ENCODE data around the gene SHC2.
"Not testable (repeated sequence)": the region's sequence is repeated elsewhere in the genome, so short reads cannot be mapped to it uniquely, and the experiment has no call there.

The SHC2 gene

GRCh38 chr19:386632-387301, 74.1 kb downstream of the SHC2 start:
- not testable (repeated sequence) for DNase-seq

DNA sequence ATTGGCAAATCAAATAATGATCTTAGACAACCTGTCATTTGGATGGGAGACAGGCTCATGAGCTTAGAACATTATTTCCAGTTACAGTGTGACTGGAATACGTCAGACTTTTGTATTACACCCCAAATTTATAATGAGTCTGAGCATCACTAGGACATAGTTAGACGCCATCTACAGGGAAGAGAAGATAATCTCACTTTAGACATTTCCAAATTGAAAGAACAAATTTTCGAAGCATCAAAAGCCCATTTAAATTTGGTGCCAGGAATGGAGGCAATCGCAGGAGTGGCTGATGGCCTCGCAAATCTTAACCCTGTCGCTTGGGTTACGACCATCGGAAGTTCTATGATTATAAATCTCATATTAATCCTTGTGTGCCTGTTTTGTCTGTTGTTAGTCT, 74.6 kb downstream of the SHC2 start:
- not testable (repeated sequence) for DNase-seq

- DNase-seq = no peak
Observed at GRCh38 chr19:384799-385169, 76.0 kb downstream of the SHC2 start.

DNA sequence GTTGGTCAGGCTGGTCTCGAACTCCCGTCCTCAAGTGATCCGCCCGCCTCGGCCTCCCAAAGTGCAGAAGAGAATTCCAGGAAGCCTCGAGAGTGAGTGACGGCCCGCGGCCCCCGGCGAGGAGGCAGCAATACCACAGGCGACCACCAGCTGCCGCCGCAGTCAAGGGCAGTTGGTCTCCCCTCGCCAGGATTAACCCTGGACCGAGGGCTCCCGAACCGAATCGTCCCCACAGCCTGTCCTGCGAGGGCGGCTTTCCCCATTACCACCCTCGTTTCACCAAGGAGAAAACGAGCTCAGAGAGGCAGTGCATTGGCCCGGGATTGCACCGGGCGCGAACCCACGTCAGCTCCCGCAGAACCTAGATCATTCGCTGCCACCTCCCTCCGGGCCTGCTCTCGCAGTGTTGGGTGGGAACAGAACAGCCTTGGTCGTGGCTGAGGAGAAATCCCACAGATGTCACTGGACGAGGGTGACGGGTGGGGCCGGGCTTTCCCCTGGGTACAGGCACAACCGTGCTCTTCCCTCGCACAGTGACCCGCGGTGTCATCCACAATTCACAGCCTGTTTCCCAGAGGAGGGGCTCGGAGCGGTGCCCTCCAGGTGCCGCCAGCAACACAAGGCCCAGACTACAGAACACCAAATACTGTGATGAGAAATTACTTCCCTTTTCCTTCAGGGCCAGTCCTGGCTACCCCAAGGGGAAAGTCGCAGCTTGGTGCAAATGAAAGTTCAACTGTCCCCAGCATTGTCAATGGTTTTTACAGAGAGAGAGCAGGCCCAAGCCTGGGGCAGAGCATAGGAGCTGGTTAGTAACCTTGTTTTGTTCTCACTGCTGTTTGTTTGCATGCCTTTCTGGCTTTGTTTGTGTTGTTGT, 76.7 kb downstream of the SHC2 start:
- no peak for DNase-seq

- no peak for DNase-seq
Observed at GRCh38 chr19:383040-383439, 77.8 kb downstream of the SHC2 start.

DNA sequence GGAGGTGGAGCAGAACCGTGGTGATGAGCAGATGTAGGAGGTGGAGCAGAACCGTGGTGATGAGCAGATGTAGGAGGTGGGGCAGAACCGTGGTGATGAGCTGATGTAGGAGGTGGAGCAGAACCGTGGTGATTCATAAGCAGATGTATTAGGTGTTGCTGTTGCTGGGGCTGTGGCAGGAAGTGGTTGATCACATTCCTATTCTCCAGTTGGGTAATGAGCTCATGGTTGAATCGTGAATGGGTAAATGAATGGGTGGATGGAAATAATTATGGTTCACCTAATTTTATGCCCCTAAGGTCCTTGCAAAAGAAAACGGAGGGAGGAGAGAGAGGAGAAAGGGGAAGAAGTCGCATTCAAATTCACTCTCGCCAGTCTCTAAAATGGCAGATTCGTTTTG, 78.3 kb downstream of the SHC2 start:
- peak; percentile 38 for DNase-seq

GRCh38 chr19:381901-382300, 78.9 kb downstream of the SHC2 start:
- DNase-seq = not testable (repeated sequence)

DNA sequence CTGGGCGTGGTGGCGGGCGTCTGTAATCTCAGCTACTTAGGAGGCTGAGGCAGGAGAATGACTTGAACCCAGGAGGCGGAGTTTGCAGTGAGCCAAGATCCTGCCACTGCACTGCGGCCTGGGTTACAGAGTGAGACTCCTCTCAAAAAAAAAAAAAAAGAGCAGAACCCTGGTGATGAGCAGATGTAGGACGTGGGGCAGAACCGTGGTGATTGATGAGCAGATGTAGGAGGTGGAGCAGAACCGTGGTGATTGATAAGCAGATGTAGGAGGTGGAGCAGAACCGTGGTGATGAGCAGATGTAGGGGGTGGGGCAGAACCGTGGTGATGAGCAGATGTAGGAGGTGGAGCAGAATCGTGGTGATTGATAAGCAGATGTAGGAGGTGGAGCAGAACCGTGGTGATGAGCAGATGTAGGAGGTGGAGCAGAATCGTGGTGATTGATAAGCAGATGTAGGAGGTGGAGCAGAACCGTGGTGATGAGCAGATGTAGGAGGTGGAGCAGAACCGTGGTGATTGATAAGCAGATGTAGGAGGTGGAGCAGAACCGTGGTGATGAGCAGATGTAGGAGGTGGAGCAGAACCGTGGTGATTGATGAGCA, 80.1 kb downstream of the SHC2 start:
- DNase-seq = not testable (repeated sequence)

- DNase-seq = no peak
Observed at GRCh38 chr19:379796-380195, 81.0 kb downstream of the SHC2 start.

- no peak for DNase-seq
Observed at GRCh38 chr19:378706-379105, 82.1 kb downstream of the SHC2 start.

DNA sequence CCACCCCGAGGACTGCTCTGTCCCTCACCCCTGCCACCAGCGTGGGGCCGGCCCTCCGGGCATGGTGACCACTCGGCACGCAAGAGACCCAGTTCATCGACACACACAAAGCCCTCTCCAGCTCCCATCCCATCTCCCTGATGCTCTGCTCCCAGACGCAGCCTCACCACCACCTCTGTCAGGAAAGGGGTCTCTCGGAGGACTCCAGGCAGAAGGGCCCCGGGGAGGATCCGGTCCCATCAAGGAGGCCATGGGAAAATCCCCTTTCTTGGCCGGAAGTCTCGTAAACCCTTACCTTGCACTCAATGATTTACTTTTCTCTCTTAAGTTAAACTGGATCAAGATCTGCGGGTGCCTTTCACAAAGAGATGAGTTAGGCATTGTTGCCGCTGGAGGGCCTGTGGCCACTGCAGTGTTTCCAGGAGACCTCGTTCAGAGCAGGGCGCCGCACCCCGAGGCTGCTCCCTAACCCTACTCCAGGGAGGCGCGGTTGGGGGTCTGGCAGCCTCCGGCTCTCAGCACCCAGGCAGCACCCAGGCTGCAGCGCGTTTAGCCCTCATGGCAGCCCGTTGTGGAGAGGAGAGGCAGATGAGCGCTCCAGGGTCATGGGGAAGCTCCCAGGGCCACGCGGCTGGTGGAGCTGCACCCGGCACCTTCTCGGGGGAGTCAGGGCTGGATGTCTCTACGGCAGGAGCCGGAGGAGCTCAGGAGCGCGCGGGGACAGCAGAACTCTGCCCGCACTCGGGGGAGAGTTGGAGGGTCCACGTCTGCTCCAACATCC, 82.8 kb downstream of the SHC2 start:
- no peak for DNase-seq

GRCh38 chr19:376111-376470, 84.7 kb downstream of the SHC2 start:
- DNase-seq = no peak

DNA sequence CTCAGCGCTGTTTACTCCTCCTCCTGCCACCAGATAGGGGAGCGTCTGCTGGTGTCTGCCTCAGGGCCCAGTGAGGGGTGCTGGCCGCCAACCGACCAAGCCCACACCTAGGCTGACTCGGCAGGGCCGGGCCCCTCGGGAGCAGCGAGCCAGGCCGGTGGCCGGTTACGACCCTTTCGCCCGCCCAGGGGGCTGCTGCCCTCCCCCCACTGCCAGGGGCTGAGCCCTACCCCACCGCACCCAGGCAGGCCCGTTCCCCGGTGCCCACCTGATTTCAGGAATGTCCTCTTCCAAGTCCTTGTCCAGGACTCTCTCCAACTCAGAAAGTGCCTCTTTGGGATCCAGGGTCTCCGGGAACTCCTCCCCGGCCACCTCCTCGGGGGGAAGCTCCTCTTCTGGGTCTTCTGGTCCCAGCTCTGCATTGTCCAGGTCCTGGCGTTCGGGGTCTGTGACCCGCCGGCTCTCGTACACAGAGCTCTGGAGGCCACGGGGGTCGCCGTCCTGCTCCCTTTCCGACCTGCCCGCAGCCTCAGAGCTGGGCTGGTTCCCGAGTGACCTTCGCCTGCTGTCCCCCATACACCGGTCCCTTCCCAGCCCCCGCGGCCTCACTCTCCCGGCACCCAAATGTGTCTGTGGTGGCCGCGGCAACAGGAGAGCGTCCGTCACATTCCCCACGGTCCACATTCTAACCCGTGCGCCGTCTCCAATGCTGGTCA, 85.3 kb downstream of the SHC2 start:
- DNase-seq = no peak

DNA sequence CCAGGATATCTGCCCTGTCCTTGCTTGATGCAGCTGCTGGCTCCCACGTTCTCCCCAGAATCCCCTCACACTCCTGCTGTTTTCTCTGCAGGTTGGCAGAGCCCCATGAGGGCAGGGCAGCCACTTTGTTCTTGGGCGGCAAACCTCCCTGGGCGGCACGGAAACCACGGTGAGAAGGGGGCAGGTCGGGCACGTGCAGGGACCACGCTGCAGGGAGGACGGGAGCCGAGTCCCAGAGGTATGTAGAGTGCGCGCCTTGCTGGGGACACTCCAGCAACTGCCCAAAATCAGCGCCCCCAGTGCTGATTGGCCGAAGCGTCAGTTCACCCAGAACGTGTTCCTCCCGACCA, 86.0 kb downstream of the SHC2 start:
- DNase-seq = no peak

GRCh38 chr19:374183-374885, 86.5 kb downstream of the SHC2 start:
- DNase-seq = peak; percentile 18

- no peak for DNase-seq
Observed at GRCh38 chr19:373391-374182, 87.2 kb downstream of the SHC2 start.

GRCh38 chr19:372306-372890, 88.4 kb downstream of the SHC2 start:
- DNase-seq = peak; percentile 21

- DNase-seq = peak; percentile 53
Observed at GRCh38 chr19:371501-372168, 89.2 kb downstream of the SHC2 start.

GRCh38 chr19:370641-371330, 90.0 kb downstream of the SHC2 start:
- no peak for DNase-seq

DNA sequence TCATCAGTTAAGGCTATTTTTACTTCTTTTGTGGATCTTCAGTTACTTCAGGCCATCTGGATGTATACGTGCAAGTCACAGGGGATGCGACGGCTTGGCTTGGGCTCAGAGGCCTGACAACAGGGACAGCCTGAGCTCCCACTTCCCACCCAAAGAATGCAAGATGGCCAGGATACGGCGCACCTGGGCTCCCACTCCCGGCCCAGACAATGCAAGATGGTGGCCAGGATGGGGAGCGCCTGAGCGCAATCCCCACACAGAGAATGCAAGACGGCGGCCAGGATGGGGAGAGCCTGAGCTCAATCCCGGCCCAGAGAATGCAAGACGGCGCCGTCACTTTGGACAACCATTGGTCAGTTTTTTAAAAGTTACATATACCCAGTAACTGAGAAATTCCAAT, 91.0 kb downstream of the SHC2 start:
- DNase-seq = no peak

Measured in DMS79 treated with DMSO at 0.1 percent for 48 hours (cell line).